Suprapubic skin (tissue), 4 donors: ENCODE measurements around the gene HADHA.

Experiments used
- POLR2A ChIP-seq, 2 donors: fragments of 450-650 bp; IDR thresholded peaks; one replicate each; pipeline ENCODE4 v1.6.1; 2017; ENCODE audit warnings: antibody characterized with exemption in 2 of 2, mild to moderate bottlenecking in 2 of 2, moderate library complexity in 2 of 2
- POLR2AphosphoS5 ChIP-seq, 3 donors: sonication (generic); formaldehyde crosslinking; IDR thresholded peaks; one replicate each; pipeline ENCODE4 v1.6.1; 2017; ENCODE audit warnings: antibody characterized with exemption in 3 of 3
- TF ChIP-seq, protein P1 (sequence below), 2 donors: fragments of 200-600 bp in 1 of 2; fragments of 450-650 bp in 1 of 2; sonication (generic) in 1 of 2; IDR thresholded peaks; one replicate each; pipeline ENCODE4 v1.5.1; 2016 to 2019; ENCODE audit warnings: antibody characterized with exemption in 2 of 2, mild to moderate bottlenecking in 1 of 2, moderate library complexity in 1 of 2

DNA sequence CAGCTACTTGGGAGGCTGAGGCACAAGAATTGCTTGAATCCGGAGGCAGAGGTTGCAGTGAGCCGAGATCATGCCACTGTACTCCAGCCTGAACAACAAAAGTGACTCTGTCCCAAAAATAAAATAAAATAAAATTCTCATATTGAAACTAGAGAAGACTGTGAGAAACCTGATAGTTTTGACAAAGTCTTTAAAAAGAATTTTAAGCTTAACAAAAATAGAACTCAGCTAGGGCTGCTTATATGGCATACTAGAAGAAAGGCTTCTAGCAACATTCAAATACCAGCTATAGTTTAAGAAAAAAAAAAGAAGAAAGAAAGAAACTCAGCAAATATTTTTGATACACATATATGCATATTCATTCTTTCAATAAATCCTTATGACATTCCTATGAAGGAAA, 13.6 kb downstream of the HADHA start:
- TF ChIP-seq POLR2AphosphoS5 (IDR thresholded peaks at IDR 0.05) (no peak), POLR2A (IDR thresholded peaks at IDR 0.05) (no peak)
- TF ChIP-seq, protein P1, sequence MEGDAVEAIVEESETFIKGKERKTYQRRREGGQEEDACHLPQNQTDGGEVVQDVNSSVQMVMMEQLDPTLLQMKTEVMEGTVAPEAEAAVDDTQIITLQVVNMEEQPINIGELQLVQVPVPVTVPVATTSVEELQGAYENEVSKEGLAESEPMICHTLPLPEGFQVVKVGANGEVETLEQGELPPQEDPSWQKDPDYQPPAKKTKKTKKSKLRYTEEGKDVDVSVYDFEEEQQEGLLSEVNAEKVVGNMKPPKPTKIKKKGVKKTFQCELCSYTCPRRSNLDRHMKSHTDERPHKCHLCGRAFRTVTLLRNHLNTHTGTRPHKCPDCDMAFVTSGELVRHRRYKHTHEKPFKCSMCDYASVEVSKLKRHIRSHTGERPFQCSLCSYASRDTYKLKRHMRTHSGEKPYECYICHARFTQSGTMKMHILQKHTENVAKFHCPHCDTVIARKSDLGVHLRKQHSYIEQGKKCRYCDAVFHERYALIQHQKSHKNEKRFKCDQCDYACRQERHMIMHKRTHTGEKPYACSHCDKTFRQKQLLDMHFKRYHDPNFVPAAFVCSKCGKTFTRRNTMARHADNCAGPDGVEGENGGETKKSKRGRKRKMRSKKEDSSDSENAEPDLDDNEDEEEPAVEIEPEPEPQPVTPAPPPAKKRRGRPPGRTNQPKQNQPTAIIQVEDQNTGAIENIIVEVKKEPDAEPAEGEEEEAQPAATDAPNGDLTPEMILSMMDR (IDR thresholded peaks at IDR 0.05): no peak
